GM04503 (cell line): Measurements from ENCODE around the gene MTUS2.

Source experiments
- DNase-seq: peaks from one replicate; pipeline ENCODE4 v3.0.0-alpha.2; 2012; ENCODE audit warnings: low read depth

Gene MTUS2

DNA sequence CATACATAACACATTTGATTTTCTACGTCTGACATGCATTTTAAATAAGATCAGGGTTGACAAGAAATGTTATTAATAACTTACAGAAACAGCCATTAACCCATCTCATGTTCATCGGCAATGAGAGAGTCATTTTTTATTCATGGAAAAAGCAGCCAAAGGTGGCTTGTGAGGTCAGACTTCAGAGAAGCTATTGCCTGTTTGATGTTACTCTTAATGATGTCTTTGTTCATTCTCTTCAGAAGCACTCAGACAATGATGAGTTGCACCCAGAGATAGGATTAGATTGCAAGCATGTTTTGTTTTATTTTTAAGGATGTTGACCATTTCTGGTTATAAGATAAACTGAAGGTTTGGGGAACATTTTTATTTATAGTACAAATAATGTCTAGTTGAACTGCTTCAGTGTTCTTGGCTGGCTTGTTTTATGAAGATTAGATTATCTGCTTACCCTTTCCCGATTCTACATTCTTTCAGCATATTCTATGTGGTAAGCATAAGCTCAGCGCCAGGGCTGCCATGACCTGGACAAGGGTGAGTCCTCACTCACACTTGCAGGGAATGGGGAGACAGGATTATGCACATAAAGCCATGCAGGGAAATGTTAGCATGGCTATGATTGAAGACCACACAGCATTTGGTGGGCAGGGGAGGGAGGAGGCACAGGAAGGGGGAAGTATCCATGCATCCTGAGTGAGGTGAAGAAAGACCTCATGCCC is 288.1 kb downstream of the MTUS2 start:
- no peak for DNase-seq

- DNase-seq, result no peak
These were observed 289.8 kb downstream of the MTUS2 start for GRCh38 chr13:29109987-29110386.

- DNase-seq, result no peak
These were observed 291.3 kb downstream of the MTUS2 start for GRCh38 chr13:29111446-29111845.

GRCh38 chr13:29115842-29116241 is 295.7 kb downstream of the MTUS2 start:
- DNase-seq, result no peak

GRCh38 chr13:29117663-29118062 is 297.5 kb downstream of the MTUS2 start:
- no peak for DNase-seq

DNA sequence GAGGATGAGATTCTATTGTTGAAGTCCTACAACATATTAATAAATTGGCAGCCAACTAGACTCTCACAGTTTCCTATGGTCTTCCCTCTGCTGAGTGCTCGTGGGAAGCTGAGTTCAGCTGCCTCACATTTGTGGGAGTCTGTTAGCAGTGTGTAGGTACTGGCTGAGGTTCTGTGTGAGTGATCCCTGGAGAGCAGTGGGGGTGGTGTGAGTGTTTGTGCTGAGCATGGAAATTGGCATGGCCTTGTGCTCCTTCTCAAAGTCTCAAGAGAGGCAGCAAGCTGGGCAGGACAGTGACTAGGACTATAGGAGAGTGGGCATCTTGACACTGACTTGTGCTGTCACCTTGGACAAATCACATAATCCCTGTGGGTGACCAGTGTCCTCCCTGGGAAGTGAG is 298.3 kb downstream of the MTUS2 start:
- DNase-seq, result no peak

DNA sequence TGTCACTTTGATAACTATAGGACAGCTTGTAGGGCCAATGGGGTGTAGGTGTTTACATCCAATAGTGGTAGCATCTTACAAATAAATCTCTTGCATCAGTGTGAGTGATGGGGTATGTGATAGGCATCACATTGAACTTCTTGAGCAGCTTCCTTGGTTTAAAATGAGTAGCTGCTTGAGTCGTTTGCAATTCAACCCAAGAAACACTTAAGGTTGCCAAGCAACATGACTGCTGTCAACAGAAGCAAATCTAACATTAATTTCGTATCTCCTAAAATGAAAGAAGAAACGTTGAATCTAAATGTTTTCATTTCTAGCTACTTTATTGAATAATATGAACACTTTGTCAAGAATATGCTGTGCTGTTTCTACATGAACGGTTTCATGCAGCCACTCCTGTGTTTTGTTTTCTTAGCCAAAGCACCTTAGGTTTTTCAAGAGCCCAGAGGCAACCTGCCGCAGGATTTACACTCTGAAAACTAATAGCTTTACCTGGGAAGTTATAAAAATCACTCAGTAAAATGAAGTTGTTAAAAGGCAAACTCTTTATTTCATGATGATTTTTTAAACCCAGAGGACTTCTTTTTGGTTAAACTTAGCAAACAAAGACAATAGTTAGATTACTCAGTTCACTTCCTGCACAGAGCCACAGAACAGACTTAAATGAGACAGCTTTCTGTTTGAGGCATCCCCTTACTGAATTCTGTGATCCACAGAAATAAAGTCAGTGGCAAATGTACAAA is 305.2 kb downstream of the MTUS2 start:
- no peak for DNase-seq

DNA sequence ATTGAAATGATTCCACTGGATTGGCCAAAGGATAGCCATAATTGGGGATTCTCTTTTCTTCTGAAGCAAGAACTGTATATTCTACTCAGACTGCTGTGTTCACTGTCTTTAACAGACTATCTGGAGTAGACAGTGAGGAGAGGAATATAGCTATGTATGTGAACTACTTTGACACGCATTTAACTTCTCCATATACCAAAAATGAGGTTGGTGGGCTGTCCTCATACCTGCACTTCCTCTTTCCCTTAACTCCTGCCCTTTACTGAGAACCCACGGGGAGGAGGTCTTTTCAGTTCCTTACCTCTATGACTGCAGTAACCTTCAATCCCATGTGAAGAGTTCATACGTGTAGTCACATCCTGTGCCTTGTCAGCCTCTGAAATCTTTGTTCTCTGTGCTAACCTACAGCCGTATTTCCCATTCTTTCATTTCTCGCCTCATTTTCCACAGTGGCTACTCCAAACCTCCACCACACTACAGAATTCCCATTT is 305.8 kb downstream of the MTUS2 start:
- DNase-seq, result no peak

DNA sequence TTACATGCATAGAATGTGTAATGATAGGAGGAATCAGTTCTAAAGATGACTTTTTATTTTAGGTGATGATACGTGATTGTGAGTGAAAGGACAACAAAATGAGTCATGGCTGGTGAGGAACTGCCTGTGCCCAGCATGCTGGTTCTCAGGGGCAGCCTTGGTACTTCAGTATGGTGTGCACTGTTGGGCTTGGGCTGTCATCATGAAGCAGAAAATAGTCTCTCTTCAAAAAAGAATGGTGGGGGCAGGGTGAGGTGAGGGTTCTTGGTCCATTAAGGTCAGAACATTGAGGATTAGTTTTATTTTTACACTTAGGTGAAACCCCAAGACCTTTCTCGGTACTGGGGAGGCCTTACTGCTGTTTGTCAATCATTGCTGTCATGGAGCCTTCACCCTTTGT is 309.5 kb downstream of the MTUS2 start:
- DNase-seq, result no peak

- DNase-seq, result no peak
These were observed 311.0 kb downstream of the MTUS2 start for GRCh38 chr13:29131159-29131558.

DNA sequence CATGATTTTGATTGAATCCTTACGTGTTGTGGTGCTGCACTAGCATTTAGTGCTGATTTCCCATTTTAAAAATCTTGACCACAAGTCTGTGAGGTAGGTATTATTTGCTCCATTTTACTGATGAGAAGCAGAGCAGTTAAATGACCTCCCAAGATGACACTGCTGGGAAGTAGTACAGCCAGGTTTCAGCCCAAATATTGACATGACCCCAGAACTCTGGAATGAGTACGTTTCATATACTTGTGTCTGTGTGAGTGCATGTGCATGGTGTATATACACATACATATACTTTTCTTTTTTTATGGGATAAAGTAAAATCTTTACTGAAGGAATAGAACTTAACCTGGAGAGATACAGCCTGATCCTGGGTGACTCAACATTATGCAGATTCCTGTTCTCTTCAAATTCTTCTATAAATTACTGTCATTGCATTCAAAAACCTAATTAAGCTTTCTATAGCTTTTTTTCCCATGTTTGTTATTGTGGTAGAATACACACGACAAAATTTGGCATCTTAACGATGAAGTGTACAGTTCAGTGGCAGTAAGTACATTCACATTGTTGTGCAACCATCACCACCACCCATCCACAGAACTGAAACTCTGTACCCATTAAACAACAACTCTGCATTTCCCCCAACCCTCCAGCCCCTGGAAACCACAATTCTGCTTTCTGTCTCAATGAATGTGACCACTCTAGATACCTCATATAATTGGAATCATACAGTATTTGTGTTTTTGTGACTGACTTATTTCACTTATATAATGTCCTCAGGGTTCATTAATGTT is 311.9 kb downstream of the MTUS2 start:
- no peak for DNase-seq

GRCh38 chr13:29136341-29136740 is 316.2 kb downstream of the MTUS2 start:
- DNase-seq, result no peak

DNA sequence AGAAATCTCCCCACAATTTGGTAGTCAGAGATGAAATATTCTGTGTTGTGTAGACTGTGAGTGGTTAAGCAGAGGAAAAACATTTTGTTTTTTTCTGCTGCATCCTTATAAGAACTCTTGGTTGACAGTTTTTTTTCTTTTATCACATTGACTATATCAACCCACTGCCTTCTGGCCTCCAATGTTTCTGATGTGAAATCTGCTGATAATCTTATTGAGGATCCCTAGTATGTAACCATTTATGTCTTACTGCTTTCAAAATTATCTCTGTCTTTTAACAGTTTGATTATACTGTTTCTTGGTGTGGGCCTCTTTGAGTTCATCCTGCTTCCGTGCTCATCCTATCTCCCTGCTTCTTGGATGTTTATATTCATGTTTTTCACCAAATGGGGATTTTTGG is 316.9 kb downstream of the MTUS2 start:
- DNase-seq, result no peak

DNA sequence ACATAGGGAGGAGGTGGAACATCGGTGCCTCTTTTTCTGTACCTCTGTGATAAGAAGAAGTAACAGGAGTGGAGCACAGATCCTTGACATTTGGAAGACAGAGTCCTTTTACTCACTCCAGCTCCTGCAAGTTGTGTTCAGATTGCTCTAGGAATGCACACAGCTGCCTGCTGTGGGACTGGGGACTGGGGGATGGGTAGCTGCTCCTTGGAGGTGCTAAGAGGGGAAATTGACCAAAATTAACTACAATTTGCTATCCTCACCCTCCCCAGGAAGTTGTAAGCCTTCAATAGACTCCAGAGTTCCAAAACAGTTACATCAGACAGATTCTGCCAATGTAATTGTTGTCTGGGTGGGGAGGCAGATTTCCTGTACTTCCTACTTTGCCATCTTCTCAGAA is 317.9 kb downstream of the MTUS2 start:
- no peak for DNase-seq

GRCh38 chr13:29140277-29140676 is 320.1 kb downstream of the MTUS2 start:
- peak; percentile 13 for DNase-seq

DNA sequence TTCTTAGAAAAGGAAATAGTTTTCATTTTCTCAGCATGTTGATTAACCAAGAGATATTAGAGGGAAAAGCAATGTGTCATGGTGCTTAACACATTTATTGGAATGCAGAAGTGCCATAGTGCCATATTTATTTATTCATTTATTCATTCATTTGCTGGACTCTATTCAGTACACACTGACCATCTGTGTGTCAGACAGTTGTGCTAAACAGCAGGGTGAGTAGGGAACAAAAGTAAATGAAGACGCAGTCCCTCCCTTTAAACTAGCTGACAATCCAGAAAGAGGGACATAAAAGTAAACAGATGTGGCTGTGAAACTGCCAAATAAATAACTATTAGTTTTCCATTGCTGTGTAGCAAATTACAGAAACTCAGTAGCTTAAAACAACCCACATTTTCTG is 323.7 kb downstream of the MTUS2 start:
- no peak for DNase-seq

DNA sequence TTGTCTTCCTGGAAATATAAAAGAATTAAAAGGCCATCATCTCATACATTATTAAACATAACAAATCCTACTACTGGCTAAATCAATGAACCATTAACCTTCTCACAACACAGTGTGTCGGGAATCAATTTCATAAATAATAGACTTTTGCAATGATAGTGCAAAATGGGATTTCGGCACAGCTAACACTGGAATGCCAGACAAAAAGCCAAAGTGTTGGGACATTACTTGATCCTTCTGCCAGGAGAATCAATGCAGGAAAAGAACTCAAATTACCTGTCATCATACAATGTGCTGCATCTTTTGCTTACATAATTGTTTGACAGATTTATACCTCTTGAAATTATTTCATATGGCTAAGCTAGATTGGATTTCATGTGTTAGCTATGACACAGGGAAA is 334.3 kb downstream of the MTUS2 start:
- no peak for DNase-seq

DNA sequence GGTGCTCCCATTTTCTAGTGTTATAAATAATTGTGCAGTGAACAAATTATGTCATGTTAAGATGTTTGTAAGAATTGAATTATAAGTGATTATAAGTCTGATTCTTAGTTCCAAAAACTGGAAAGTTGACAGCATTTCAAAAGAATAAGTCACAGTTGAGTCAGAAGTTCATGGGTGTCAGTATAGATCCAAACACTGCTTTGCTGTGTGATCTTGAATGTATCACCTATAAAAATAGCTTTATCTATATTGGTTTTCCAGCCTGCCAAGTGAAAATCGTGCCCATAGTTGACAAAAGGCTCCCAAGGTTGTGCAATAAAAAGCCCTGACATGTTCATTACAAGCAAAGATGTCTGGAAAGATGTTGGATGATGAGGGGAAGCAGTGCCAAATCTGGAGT is 336.0 kb downstream of the MTUS2 start:
- DNase-seq, result no peak

DNA sequence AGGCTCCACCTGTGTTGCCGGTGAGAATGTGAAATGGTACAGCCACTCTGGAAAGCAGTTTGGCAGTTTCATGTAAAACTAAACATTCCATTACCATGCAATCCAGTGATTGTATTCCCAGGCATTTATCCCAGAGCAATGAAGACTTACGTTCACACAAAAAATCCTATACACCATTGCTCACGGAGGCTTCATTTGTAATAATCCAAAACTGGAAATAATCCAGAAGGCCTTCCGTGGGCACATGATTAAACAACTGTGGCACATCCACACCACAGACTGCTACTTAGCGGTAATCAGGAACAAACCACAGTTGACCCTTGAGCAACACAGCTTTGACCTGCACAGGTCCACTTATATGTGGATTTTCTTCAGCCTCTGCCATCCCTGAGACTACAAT is 339.7 kb downstream of the MTUS2 start:
- DNase-seq, result no peak

GRCh38 chr13:29160862-29161261 is 340.7 kb downstream of the MTUS2 start:
- DNase-seq, result no peak

- DNase-seq, result no peak
These were observed 341.5 kb downstream of the MTUS2 start for GRCh38 chr13:29161676-29162075.

DNA sequence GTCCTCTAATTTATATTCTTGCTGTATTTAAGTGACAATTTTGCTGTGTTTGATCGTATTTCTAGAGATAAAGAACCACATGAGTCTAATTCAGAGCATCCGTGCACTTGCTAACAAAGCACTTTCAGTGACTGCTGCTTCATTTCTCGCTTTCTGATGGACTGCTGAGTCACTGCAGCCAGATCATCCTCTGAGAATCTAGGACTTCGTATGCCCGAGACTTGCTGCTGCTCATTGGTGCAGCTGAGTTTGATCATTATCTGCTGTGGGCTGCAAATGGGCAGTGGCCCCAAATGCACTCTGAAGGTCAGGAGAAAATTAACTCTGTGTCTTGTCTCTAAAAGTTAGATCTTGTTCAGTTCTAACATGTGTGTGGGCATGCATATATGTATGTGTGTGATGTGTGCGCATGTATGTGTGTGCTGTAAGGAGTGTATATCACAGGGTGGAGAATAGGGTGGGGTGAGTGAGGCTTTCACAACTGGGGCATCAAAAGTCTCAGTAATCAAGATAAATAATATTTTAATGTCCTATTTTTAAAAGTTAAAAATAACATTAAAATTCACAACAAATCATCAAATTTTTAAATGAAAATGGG is 342.6 kb downstream of the MTUS2 start:
- DNase-seq, result peak; percentile 16
